Spleen (tissue), 7 donors: ENCODE results near the gene PHOSPHO2.

Experiments used
- POLR2A ChIP-seq, 3 donors: fragments of 450-650 bp; IDR thresholded peaks; one replicate each; pipeline ENCODE4 v1.5.1; 2017; ENCODE audit warnings: antibody characterized with exemption in 3 of 3, mild to moderate bottlenecking in 1 of 3
- POLR2AphosphoS5 ChIP-seq, 3 donors: sonication (generic); formaldehyde crosslinking; IDR thresholded peaks; one replicate each; pipeline ENCODE4 v1.5.1; 2017; ENCODE audit warnings: antibody characterized with exemption in 3 of 3
- TF ChIP-seq, protein P1 (sequence below), 11 experiments: fragments of 200-600 bp in 7 of 11; fragments of 450-650 bp in 4 of 11; sonication (generic) in 4 of 11; IDR thresholded peaks in 8 of 11; conservative IDR thresholded peaks in 3 of 11; 1 replicate in 7 of 11; 2 replicates in 4 of 11; pipeline versions ENCODE4 v1.4.0 to v1.8.0; 2016 to 2021; ENCODE audit warnings: antibody characterized with exemption in 11 of 11, inconsistent platforms in 4 of 11, mild to moderate bottlenecking in 1 of 11
- donor health status: DM: no; HTN: no; CAD: no; lungs with moderate emphysema.
- donor health status: DM: no; HTN: no; CAD: no.
- donor health status: DM: no; HTN: no; CAD: no.

DNA sequence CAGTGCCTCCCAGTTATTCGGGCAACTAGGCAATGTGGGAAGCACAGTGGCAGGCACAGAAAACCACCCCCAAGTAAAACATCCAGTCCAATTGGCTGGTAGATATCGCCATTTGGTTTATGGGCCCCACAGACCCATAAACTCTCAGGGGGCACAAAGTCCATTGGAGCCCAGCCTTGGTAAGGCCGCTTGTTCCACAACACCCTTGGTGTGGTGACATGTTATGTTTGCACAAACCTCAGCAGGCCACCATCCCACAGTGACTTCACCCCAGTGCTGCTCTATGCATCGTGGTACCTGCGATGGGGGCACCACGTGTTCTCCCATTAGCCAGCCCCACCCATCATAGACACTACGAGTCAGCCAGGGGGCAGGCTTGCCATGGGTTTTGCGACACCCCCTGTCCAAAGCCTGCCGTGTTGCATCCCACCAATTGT is 18.5 kb downstream of the PHOSPHO2 start:
- TF ChIP-seq POLR2A (IDR thresholded peaks at IDR 0.05) (no peak), POLR2AphosphoS5 (IDR thresholded peaks at IDR 0.05) (no peak)
- TF ChIP-seq, protein P1, sequence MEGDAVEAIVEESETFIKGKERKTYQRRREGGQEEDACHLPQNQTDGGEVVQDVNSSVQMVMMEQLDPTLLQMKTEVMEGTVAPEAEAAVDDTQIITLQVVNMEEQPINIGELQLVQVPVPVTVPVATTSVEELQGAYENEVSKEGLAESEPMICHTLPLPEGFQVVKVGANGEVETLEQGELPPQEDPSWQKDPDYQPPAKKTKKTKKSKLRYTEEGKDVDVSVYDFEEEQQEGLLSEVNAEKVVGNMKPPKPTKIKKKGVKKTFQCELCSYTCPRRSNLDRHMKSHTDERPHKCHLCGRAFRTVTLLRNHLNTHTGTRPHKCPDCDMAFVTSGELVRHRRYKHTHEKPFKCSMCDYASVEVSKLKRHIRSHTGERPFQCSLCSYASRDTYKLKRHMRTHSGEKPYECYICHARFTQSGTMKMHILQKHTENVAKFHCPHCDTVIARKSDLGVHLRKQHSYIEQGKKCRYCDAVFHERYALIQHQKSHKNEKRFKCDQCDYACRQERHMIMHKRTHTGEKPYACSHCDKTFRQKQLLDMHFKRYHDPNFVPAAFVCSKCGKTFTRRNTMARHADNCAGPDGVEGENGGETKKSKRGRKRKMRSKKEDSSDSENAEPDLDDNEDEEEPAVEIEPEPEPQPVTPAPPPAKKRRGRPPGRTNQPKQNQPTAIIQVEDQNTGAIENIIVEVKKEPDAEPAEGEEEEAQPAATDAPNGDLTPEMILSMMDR (IDR thresholded peaks at IDR 0.05 in 8 of 11, conservative IDR thresholded peaks at IDR 0.05 in 3 of 11) = no peak
